Measurements from ENCODE around the gene THRSP. TPM values are rescaled to one million over a fixed set of nuclear protein-coding genes. Genes with fewer than 3 reads are reported as not detected.

Gene THRSP
- total RNA-seq, 1 donor from 2014 or later, result not detected

DNA sequence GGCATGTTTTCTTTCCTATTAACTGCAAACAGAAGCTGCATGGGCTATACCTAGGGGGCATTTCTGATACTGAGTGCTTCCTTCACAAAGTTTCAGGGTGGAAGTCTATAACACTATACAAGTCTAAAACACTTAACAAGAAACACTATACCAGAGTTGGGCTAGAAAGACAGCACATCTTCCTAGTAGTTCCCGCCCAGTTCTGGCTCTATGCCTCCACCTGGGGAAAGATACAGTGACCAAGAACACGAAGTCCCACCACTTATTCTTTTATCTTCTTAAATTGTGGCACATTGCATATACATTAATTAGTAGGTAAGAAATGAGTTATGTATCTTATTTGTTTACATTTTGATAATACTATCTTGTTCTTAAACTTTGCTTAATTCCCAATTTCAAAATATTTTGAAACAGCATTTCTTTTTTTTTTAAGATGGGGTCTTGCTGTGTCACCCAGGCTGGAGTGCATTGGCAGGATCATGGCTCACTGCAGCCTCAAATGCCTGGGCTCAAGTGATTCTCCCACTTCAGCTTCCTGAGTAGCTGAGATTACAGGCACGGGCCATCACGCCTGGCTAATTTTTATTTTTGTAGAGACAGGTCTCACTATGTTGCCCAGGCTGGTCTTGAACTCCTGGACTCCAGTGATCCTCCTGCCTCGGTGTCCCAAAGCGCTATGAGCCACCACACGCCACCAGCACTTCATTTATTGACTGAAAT lies 34.2 kb downstream of the THRSP start:
- H3K36me3 Mint-ChIP-seq, result peaks cover 15% of the 10 kb centered on the region
- no peaks in the 10 kb centered on the region for H3K4me1 Mint-ChIP-seq (ENCODE audit: unreplicated experiment)

GRCh38 chr11:78099666-78100065 lies 36.0 kb downstream of the THRSP start:
- H3K4me3 Mint-ChIP-seq, result no peak overlapping the region
- no peaks in the 10 kb centered on the region for H3K9me3 Mint-ChIP-seq
- TF ChIP-seq, protein P1, sequence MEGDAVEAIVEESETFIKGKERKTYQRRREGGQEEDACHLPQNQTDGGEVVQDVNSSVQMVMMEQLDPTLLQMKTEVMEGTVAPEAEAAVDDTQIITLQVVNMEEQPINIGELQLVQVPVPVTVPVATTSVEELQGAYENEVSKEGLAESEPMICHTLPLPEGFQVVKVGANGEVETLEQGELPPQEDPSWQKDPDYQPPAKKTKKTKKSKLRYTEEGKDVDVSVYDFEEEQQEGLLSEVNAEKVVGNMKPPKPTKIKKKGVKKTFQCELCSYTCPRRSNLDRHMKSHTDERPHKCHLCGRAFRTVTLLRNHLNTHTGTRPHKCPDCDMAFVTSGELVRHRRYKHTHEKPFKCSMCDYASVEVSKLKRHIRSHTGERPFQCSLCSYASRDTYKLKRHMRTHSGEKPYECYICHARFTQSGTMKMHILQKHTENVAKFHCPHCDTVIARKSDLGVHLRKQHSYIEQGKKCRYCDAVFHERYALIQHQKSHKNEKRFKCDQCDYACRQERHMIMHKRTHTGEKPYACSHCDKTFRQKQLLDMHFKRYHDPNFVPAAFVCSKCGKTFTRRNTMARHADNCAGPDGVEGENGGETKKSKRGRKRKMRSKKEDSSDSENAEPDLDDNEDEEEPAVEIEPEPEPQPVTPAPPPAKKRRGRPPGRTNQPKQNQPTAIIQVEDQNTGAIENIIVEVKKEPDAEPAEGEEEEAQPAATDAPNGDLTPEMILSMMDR (conservative IDR thresholded peaks at IDR 0.05), result no peak
- peaks cover 15% of the 10 kb centered on the region for H3K36me3 Mint-ChIP-seq
- no peak for DNase-seq (ENCODE audit: extremely low spot score, unreplicated experiment)
- H3K4me1 Mint-ChIP-seq (ENCODE audit: unreplicated experiment), result no peaks in the 10 kb centered on the region
- no peak overlapping the region for H3K27ac Mint-ChIP-seq
- no peaks in the 10 kb centered on the region for H3K27me3 Mint-ChIP-seq

More for the DNA sequence above, 34.2 kb downstream of the THRSP start:
- TF ChIP-seq, protein P1 (conservative IDR thresholded peaks at IDR 0.05), result no peak
- Mint-ChIP-seq H3K4me3 (no peak overlapping the region), H3K27ac (no peak overlapping the region), H3K9me3 (no peaks in the 10 kb centered on the region), H3K27me3 (no peaks in the 10 kb centered on the region)
- DNase-seq (ENCODE audit: extremely low spot score, unreplicated experiment), result no peak

DNA sequence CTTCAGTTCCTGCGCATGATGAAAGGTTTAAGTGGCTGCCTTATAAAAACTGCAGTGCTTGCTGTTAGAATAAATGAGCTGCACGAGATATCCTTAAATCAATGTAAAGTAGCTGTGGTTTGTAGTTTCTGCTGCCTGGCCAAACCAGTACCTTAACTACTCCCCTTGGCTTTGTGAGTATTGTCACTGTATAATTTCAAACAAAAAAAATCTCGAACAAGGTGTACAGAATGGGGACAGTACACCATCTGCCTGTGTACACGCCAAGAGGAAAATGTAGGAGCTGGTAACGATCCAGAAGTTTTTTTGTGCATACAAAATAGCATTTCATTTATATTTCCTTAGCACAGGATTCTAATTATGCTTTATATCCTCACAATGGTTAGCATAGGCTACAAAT lies 36.6 kb downstream of the THRSP start:
- no peaks in the 10 kb centered on the region for H3K9me3 Mint-ChIP-seq
- no peaks in the 10 kb centered on the region for H3K27me3 Mint-ChIP-seq
- H3K4me1 Mint-ChIP-seq (ENCODE audit: unreplicated experiment), result no peaks in the 10 kb centered on the region
- no peak for DNase-seq (ENCODE audit: extremely low spot score, unreplicated experiment)
- H3K36me3 Mint-ChIP-seq, result peaks cover 15% of the 10 kb centered on the region
- TF ChIP-seq, protein P1 (conservative IDR thresholded peaks at IDR 0.05), result no peak
- H3K4me3 Mint-ChIP-seq, result no peak overlapping the region
- H3K27ac Mint-ChIP-seq, result no peak overlapping the region

GRCh38 chr11:78100676-78101472 lies 37.2 kb downstream of the THRSP start:
- no peak overlapping the region for H3K4me3 Mint-ChIP-seq
- no peaks in the 10 kb centered on the region for H3K9me3 Mint-ChIP-seq
- H3K27me3 Mint-ChIP-seq, result no peaks in the 10 kb centered on the region
- peaks cover 13% of the 10 kb centered on the region for H3K36me3 Mint-ChIP-seq
- H3K4me1 Mint-ChIP-seq (ENCODE audit: unreplicated experiment), result no peaks in the 10 kb centered on the region
- no peak for DNase-seq (ENCODE audit: extremely low spot score, unreplicated experiment)
- no peak overlapping the region for H3K27ac Mint-ChIP-seq
- TF ChIP-seq, protein P1 (conservative IDR thresholded peaks at IDR 0.05), result no peak

GRCh38 chr11:78109081-78110015 lies 45.7 kb downstream of the THRSP start:
- H3K4me1 Mint-ChIP-seq (ENCODE audit: unreplicated experiment), result no peaks in the 10 kb centered on the region
- H3K27me3 Mint-ChIP-seq, result no peaks in the 10 kb centered on the region
- peaks cover 25% of the 10 kb centered on the region for H3K36me3 Mint-ChIP-seq
- no peak overlapping the region for H3K4me3 Mint-ChIP-seq
- no peak overlapping the region for H3K27ac Mint-ChIP-seq
- H3K9me3 Mint-ChIP-seq, result no peaks in the 10 kb centered on the region
- TF ChIP-seq, protein P1 (conservative IDR thresholded peaks at IDR 0.05), result no peak
- DNase-seq (ENCODE audit: extremely low spot score, unreplicated experiment), result no peak

Data from type B pancreatic cell (in vitro differentiated cells).